ENCODE results near the gene LPP.

Gene LPP

GRCh38 chr3:188209034-188209433 lies 55.1 kb downstream of the LPP start:
- no peak for DNase-seq (ENCODE audit: extremely low spot score)
- POLR2A ChIA-PET: no interaction called here
- TF ChIP-seq L3MBTL2 (conservative IDR thresholded peaks at IDR 0.05): no peak
- no peak for TF ChIP-seq SUZ12 (IDR thresholded peaks at IDR 0.05)
- TF ChIP-seq NFRKB (IDR thresholded peaks at IDR 0.05): no peak
- no peak for TF ChIP-seq SP1 (IDR thresholded peaks at IDR 0.05)
- TF ChIP-seq ELF4 (IDR thresholded peaks at IDR 0.05): no peak
- no peak for TF ChIP-seq ARNT (IDR thresholded peaks at IDR 0.05)
- TF ChIP-seq FOXA1 (IDR thresholded peaks at IDR 0.05): no peak
- TF ChIP-seq BHLHE40 (IDR thresholded peaks at IDR 0.05; ENCODE audit: borderline replicate concordance): no peak
- no peak for TF ChIP-seq LEF1 (IDR thresholded peaks at IDR 0.05; ENCODE audit: borderline replicate concordance)
- no peak for TF ChIP-seq FOXK2 (IDR thresholded peaks at IDR 0.05)
- TF ChIP-seq PKNOX1 (IDR thresholded peaks at IDR 0.05): no peak
- TF ChIP-seq TARDBP (IDR thresholded peaks at IDR 0.05): no peak
- TF ChIP-seq HDGF (IDR thresholded peaks at IDR 0.05; ENCODE audit: borderline replicate concordance): no peak
- TF ChIP-seq ZNF384 (IDR thresholded peaks at IDR 0.05): no peak
- TF ChIP-seq FOXM1 (IDR thresholded peaks at IDR 0.05; ENCODE audit: borderline replicate concordance): no peak
- TF ChIP-seq CTBP1 (IDR thresholded peaks at IDR 0.05; ENCODE audit: borderline replicate concordance): no peak
- CTCF ChIA-PET: interaction anchor here (0.6 kb wide), 2 partner anchors 51 to 276 kb away, joined by 3 read pairs; no protein-coding TSS in a partner anchor

- POLR2A ChIA-PET: no interaction called here
- DNase-seq (ENCODE audit: extremely low spot score): no peak
- CTCF ChIA-PET: no interaction called here
- TF ChIP-seq FOXM1 (IDR thresholded peaks at IDR 0.05; ENCODE audit: borderline replicate concordance): no peak
- no peak for TF ChIP-seq L3MBTL2 (conservative IDR thresholded peaks at IDR 0.05)
Observed at GRCh38 chr3:188209740-188210139, 55.8 kb downstream of the LPP start.

GRCh38 chr3:188211476-188211875 lies 57.5 kb downstream of the LPP start:
- ChIA-PET CTCF (no interaction called here), POLR2A (no interaction called here)
- DNase-seq (ENCODE audit: extremely low spot score): no peak
- TF ChIP-seq PKNOX1 (IDR thresholded peaks at IDR 0.05): no peak
- no peak for TF ChIP-seq FOXK2 (IDR thresholded peaks at IDR 0.05)
- TF ChIP-seq ARNT (IDR thresholded peaks at IDR 0.05): no peak
- TF ChIP-seq NFRKB (IDR thresholded peaks at IDR 0.05): no peak
- TF ChIP-seq LEF1 (IDR thresholded peaks at IDR 0.05; ENCODE audit: borderline replicate concordance): no peak
- no peak for TF ChIP-seq HDGF (IDR thresholded peaks at IDR 0.05; ENCODE audit: borderline replicate concordance)
- TF ChIP-seq FOXM1 (IDR thresholded peaks at IDR 0.05; ENCODE audit: borderline replicate concordance): no peak
- no peak for TF ChIP-seq L3MBTL2 (conservative IDR thresholded peaks at IDR 0.05)
- TF ChIP-seq ELF4 (IDR thresholded peaks at IDR 0.05): no peak
- no peak for TF ChIP-seq ZNF384 (IDR thresholded peaks at IDR 0.05)
- no peak for TF ChIP-seq BHLHE40 (IDR thresholded peaks at IDR 0.05; ENCODE audit: borderline replicate concordance)

GRCh38 chr3:188212308-188212969 lies 58.5 kb downstream of the LPP start:
- ChIA-PET CTCF (no interaction called here), POLR2A (no interaction called here)
- TF ChIP-seq ZNF384 (IDR thresholded peaks at IDR 0.05) (no peak), HDGF (IDR thresholded peaks at IDR 0.05; ENCODE audit: borderline replicate concordance) (no peak), FOXM1 (IDR thresholded peaks at IDR 0.05; ENCODE audit: borderline replicate concordance) (no peak)

GRCh38 chr3:188214442-188214841 lies 60.5 kb downstream of the LPP start:
- POLR2A ChIA-PET: no interaction called here
- TF ChIP-seq ELF4 (IDR thresholded peaks at IDR 0.05): no peak
- no peak for TF ChIP-seq SUZ12 (IDR thresholded peaks at IDR 0.05)
- TF ChIP-seq BHLHE40 (IDR thresholded peaks at IDR 0.05; ENCODE audit: borderline replicate concordance): no peak
- TF ChIP-seq ARNT (IDR thresholded peaks at IDR 0.05): no peak
- no peak for TF ChIP-seq FOXM1 (IDR thresholded peaks at IDR 0.05; ENCODE audit: borderline replicate concordance)
- TF ChIP-seq L3MBTL2 (conservative IDR thresholded peaks at IDR 0.05): no peak
- no peak for TF ChIP-seq FOXA1 (IDR thresholded peaks at IDR 0.05)
- CTCF ChIA-PET: no interaction called here
- no peak for DNase-seq (ENCODE audit: extremely low spot score)

More at GRCh38 chr3:188212308-188212969, 58.5 kb downstream of the LPP start:
- DNase-seq (ENCODE audit: extremely low spot score): no peak

- ChIA-PET CTCF (no interaction called here), POLR2A (no interaction called here)
- DNase-seq (ENCODE audit: extremely low spot score): no peak
- TF ChIP-seq FOXK2 (IDR thresholded peaks at IDR 0.05) (no peak), NFRKB (IDR thresholded peaks at IDR 0.05) (no peak), ARNT (IDR thresholded peaks at IDR 0.05) (no peak), LEF1 (IDR thresholded peaks at IDR 0.05; ENCODE audit: borderline replicate concordance) (no peak), SP1 (IDR thresholded peaks at IDR 0.05) (no peak), CTBP1 (IDR thresholded peaks at IDR 0.05; ENCODE audit: borderline replicate concordance) (no peak), BHLHE40 (IDR thresholded peaks at IDR 0.05; ENCODE audit: borderline replicate concordance) (no peak), FOXM1 (IDR thresholded peaks at IDR 0.05; ENCODE audit: borderline replicate concordance) (no peak)
Observed at GRCh38 chr3:188215129-188215528, 61.2 kb downstream of the LPP start.

- no peak for TF ChIP-seq ELF4 (IDR thresholded peaks at IDR 0.05)
- TF ChIP-seq ZNF384 (IDR thresholded peaks at IDR 0.05): no peak
- no peak for TF ChIP-seq LEF1 (IDR thresholded peaks at IDR 0.05; ENCODE audit: borderline replicate concordance)
- TF ChIP-seq HDGF (IDR thresholded peaks at IDR 0.05; ENCODE audit: borderline replicate concordance): no peak
- no peak for TF ChIP-seq FOXM1 (IDR thresholded peaks at IDR 0.05; ENCODE audit: borderline replicate concordance)
- TF ChIP-seq ARNT (IDR thresholded peaks at IDR 0.05): no peak
- TF ChIP-seq FOXK2 (IDR thresholded peaks at IDR 0.05): no peak
- no peak for TF ChIP-seq TARDBP (IDR thresholded peaks at IDR 0.05)
- TF ChIP-seq SUZ12 (IDR thresholded peaks at IDR 0.05): no peak
- TF ChIP-seq SP1 (IDR thresholded peaks at IDR 0.05): no peak
- TF ChIP-seq BHLHE40 (IDR thresholded peaks at IDR 0.05; ENCODE audit: borderline replicate concordance): no peak
- no peak for TF ChIP-seq PKNOX1 (IDR thresholded peaks at IDR 0.05)
- TF ChIP-seq CTBP1 (IDR thresholded peaks at IDR 0.05; ENCODE audit: borderline replicate concordance): no peak
- no peak for TF ChIP-seq NFRKB (IDR thresholded peaks at IDR 0.05)
- TF ChIP-seq FOXA1 (IDR thresholded peaks at IDR 0.05): no peak
- no peak for TF ChIP-seq L3MBTL2 (conservative IDR thresholded peaks at IDR 0.05)
- ChIA-PET POLR2A (no interaction called here), CTCF (no interaction called here)
- no peak for DNase-seq (ENCODE audit: extremely low spot score)
Observed at GRCh38 chr3:188217011-188217463, 63.1 kb downstream of the LPP start.
